ENCODE data around the gene CACNB4.

- no peak for TF ChIP-seq CTCF (conservative IDR thresholded peaks at IDR 0.05; ENCODE audit: low read length)
- TF ChIP-seq EZH2phosphoT487 (IDR thresholded peaks at IDR 0.05; ENCODE audit: borderline replicate concordance): no peak
Measured at GRCh38 chr2:151795646-151796240, 303.1 kb downstream of the CACNB4 start.

Data from Loucy (cell line).